Limb (tissue), 2 donors: ENCODE data around the gene TACC2.
"Not testable (repeated sequence)": the region's sequence is repeated elsewhere in the genome, so short reads cannot be mapped to it uniquely, and the experiment has no call there.

ENCODE experiments used
- DNase-seq, 2 donors: peaks; one replicate each; pipeline ENCODE4 v3.0.0-alpha.2; 2016; ENCODE audit errors: extremely low spot score in 2 of 2

Gene TACC2

GRCh38 chr10:121988361-121989324, at the start of gene TACC2:
Gene TACC2 (plus strand): TSS chr10:121989163. CDS start chr10:122021982, 32,819 bp downstream.
- no peak for DNase-seq

GRCh38 chr10:121941532-121941931, 47.4 kb upstream of the TACC2 start:
- DNase-seq, result no peak

GRCh38 chr10:121942749-121943416, 46.1 kb upstream of the TACC2 start:
- DNase-seq, result peak in 1 of 2 donors; percentile 38

- no peak for DNase-seq
These were observed 41.3 kb upstream of the TACC2 start for GRCh38 chr10:121947343-121948330.

- DNase-seq, result no peak
These were observed 39.9 kb upstream of the TACC2 start for GRCh38 chr10:121949049-121949448.

GRCh38 chr10:121949451-121949850, 39.5 kb upstream of the TACC2 start:
- no peak for DNase-seq

- DNase-seq, result no peak
These were observed 36.7 kb upstream of the TACC2 start for GRCh38 chr10:121952226-121952625.

- DNase-seq, result no peak
These were observed 32.6 kb upstream of the TACC2 start for GRCh38 chr10:121956111-121957061.

GRCh38 chr10:121959671-121960070, 29.3 kb upstream of the TACC2 start:
- no peak for DNase-seq

- no peak for DNase-seq
These were observed 27.5 kb upstream of the TACC2 start for GRCh38 chr10:121961456-121961855.

GRCh38 chr10:121965996-121966395, 23.0 kb upstream of the TACC2 start:
- no peak for DNase-seq

- not testable (repeated sequence) for DNase-seq
These were observed 19.9 kb upstream of the TACC2 start for GRCh38 chr10:121969086-121969485.

GRCh38 chr10:121974019-121974534, 14.9 kb upstream of the TACC2 start:
- no peak for DNase-seq

GRCh38 chr10:121974535-121975294, 14.2 kb upstream of the TACC2 start, which contains the start of gene NSMCE4A:
Gene NSMCE4A (minus strand): TSS chr10:121975217. CDS start chr10:121975165, 52 bp downstream.
- peak; percentile 75 to 85 for DNase-seq

GRCh38 chr10:121975295-121976086, 13.5 kb upstream of the TACC2 start:
- no peak for DNase-seq

GRCh38 chr10:121976607-121977006, 12.4 kb upstream of the TACC2 start:
- DNase-seq, result no peak

- no peak for DNase-seq
These were observed 10.5 kb upstream of the TACC2 start for GRCh38 chr10:121978511-121978910.

GRCh38 chr10:121981346-121981745, 7.6 kb upstream of the TACC2 start:
- DNase-seq, result no peak
